Keratinocyte (primary cell): Measurements from ENCODE around the gene FBXO31. TPM values are rescaled to one million over a fixed set of nuclear protein-coding genes. Genes with fewer than 3 reads are reported as not detected.

Source experiments
- DNase-seq: peaks from one replicate; pipeline ENCODE4 v3.0.0-alpha.2; 2011; ENCODE audit warnings: low read depth, missing footprints, low spot score
- FAIRE-seq: peaks from 2 replicates; lab custom pipeline; 2011; peaks lifted over from hg19 to GRCh38; lab: Jason Lieb, UNC
- H2AFZ ChIP-seq: 2 replicates; pipeline ENCODE4 v1.6.0; 2012; ENCODE audit warnings: low read length, control low read depth, inconsistent platforms; ENCODE audit not compliant: control insufficient read depth
- H3K27ac ChIP-seq: 2 replicates; pipeline ENCODE4 v1.5.1; 2011; ENCODE audit warnings: low read length; ENCODE audit not compliant: control insufficient read depth, insufficient read depth
- H3K27me3 ChIP-seq: 3 replicates; pipeline ENCODE4 v1.6.0; 2011; ENCODE audit warnings: low read length; ENCODE audit not compliant: control insufficient read depth, insufficient read depth; ENCODE audit errors: extremely low read depth
- H3K36me3 ChIP-seq, 2 experiments: 2 replicates in 1 of 2; 3 replicates in 1 of 2; pipeline ENCODE4 v1.5.1; 2011; ENCODE audit warnings: low read length in 2 of 2, mild to moderate bottlenecking in 1 of 2; ENCODE audit not compliant: control insufficient read depth in 2 of 2, insufficient read depth in 2 of 2; ENCODE audit errors: extremely low read depth in 1 of 2
- H3K4me1 ChIP-seq: 3 replicates; pipeline ENCODE4 v1.5.1; 2011; ENCODE audit warnings: low read length; ENCODE audit not compliant: control insufficient read depth, insufficient read depth; ENCODE audit errors: extremely low read depth
- H3K4me2 ChIP-seq: 3 replicates; pipeline ENCODE4 v1.6.0; 2011; ENCODE audit warnings: low read depth, low read length; ENCODE audit not compliant: control insufficient read depth, insufficient read depth; ENCODE audit errors: extremely low read depth
- H3K4me3 ChIP-seq, 3 experiments: fragments of 200-600 bp in 1 of 3; sonication (generic) in 1 of 3; 2 replicates in 2 of 3; 3 replicates in 1 of 3; pipeline ENCODE4 v1.5.1; 2011 to 2016; ENCODE audit warnings: low read length in 3 of 3, mild to moderate bottlenecking in 3 of 3, control low read depth in 2 of 3, inconsistent platforms in 1 of 3, low read depth in 1 of 3, mixed read lengths in 1 of 3, mixed run types in 1 of 3, moderate library complexity in 1 of 3; ENCODE audit not compliant: control insufficient read depth in 2 of 3, insufficient read depth in 2 of 3; ENCODE audit errors: extremely low read depth in 1 of 3
- H3K79me2 ChIP-seq: 2 replicates; pipeline ENCODE4 v1.6.0; 2012; ENCODE audit warnings: low read length; ENCODE audit not compliant: control insufficient read depth, insufficient read depth
- H3K9ac ChIP-seq: 3 replicates; pipeline ENCODE4 v1.6.0; 2011; ENCODE audit warnings: low read length; ENCODE audit not compliant: control insufficient read depth, insufficient read depth; ENCODE audit errors: extremely low read depth
- H3K9me1 ChIP-seq: 3 replicates; pipeline ENCODE4 v1.6.0; 2011; ENCODE audit warnings: low read length; ENCODE audit not compliant: control insufficient read depth, insufficient read depth; ENCODE audit errors: extremely low read depth
- H3K9me3 ChIP-seq: 2 replicates; pipeline ENCODE4 v1.5.1; 2012; ENCODE audit warnings: low read depth, low read length; ENCODE audit not compliant: control insufficient read depth
- H4K20me1 ChIP-seq: 3 replicates; pipeline ENCODE4 v1.6.0; 2011; ENCODE audit warnings: low read length; ENCODE audit not compliant: control insufficient read depth, insufficient read depth; ENCODE audit errors: extremely low read depth
- CTCF ChIP-seq, 3 experiments: IDR thresholded peaks in 1 of 3; conservative IDR thresholded peaks in 1 of 3; optimal IDR thresholded peaks in 1 of 3; 2 replicates in 2 of 3; 3 replicates in 1 of 3; pipeline versions ENCODE3 to v1.5.1; 2011; ENCODE audit warnings: low read length in 3 of 3, mild to moderate bottlenecking in 3 of 3, moderate library complexity in 2 of 3, control low read depth in 1 of 3, inconsistent platforms in 1 of 3; ENCODE audit not compliant: insufficient read depth in 2 of 3; ENCODE audit errors: extremely low read depth in 1 of 3
- EZH2 ChIP-seq: IDR thresholded peaks from one replicate; pipeline ENCODE4 v1.6.1; 2012; ENCODE audit warnings: inconsistent platforms, mild to moderate bottlenecking, low read length, moderate library complexity
- dilution Hi-C: fragments of 300-500 bp; cut with MboI; formaldehyde crosslinking; loops from one replicate; pipeline ENCODE4 v1.7.0; 2020; ENCODE audit warnings: low sequenced_read_pairs; ENCODE audit not compliant: extremely low pct_ligation_motif_present
- polyA plus RNA-seq, 5 experiments: library from polyadenylated mRNA; depleted of rRNA in 3 of 5; stranded (reverse) in 3 of 5; stranded (forward) in 1 of 5; unstranded in 1 of 5; fragments of >200 nt; gene quantifications; 1 replicate in 1 of 5; 2 replicates in 3 of 5; 3 replicates in 1 of 5; pipeline versions ENCODE4 v1.2.1 to v1.2.3, GENCODE V29; 2011 to 2012; ENCODE audit warnings: missing spikeins in 2 of 5, low read depth in 1 of 5, low replicate concordance in 1 of 5

FBXO31 gene
- polyA plus RNA-seq, 1 donor (not counting 4 experiments of a cell fraction or from before 2014, with no cell fraction given), result 17.0 TPM

- H3K4me3 ChIP-seq, result no peak overlapping the region
- no peaks in the 10 kb centered on the region for H3K9me3 ChIP-seq
- dilution Hi-C loops, result no loop called here
- H3K79me2 ChIP-seq, result peaks cover 86% of the 10 kb centered on the region
- no peak overlapping the region for H3K4me2 ChIP-seq
- H2AFZ ChIP-seq, result no peak overlapping the region
- H3K9me1 ChIP-seq, result peaks cover 2% of the 10 kb centered on the region
- no peaks in the 10 kb centered on the region for H3K4me1 ChIP-seq
- DNase-seq (no peak), FAIRE-seq (no peak)
- peaks cover 15% of the 10 kb centered on the region for H4K20me1 ChIP-seq
- no peak overlapping the region for H3K27ac ChIP-seq
- TF ChIP-seq EZH2 (no peak), CTCF (optimal IDR thresholded peaks at IDR 0.05 in 1 of 3, IDR thresholded peaks at IDR 0.05 in 1 of 3, conservative IDR thresholded peaks at IDR 0.05 in 1 of 3; ENCODE audit: extremely low read depth in 1 of 3, insufficient read depth in 2 of 3, low read length in 3 of 3) (no peak)
- no peaks in the 10 kb centered on the region for H3K27me3 ChIP-seq
- no peak overlapping the region for H3K9ac ChIP-seq
- H3K36me3 ChIP-seq, result peaks cover 10 to 20% of the 10 kb centered on the region in 2 experiments
Observed at GRCh38 chr16:87369117-87369765, 14.3 kb downstream of the FBXO31 start.

- Histone ChIP-seq H3K4me1 (no peaks in the 10 kb centered on the region), H4K20me1 (peaks cover 17% of the 10 kb centered on the region), H3K36me3 (peaks cover 16 to 22% of the 10 kb centered on the region in 2 experiments), H2AFZ (no peak overlapping the region), H3K79me2 (peaks cover 82% of the 10 kb centered on the region), H3K9me3 (no peaks in the 10 kb centered on the region), H3K4me3 (no peak overlapping the region), H3K27ac (no peak overlapping the region), H3K27me3 (no peaks in the 10 kb centered on the region), H3K4me2 (no peak overlapping the region), H3K9me1 (peaks cover 2% of the 10 kb centered on the region), H3K9ac (no peak overlapping the region)
- FAIRE-seq (no peak), DNase-seq (no peak)
- no peak for TF ChIP-seq EZH2
- no peak for TF ChIP-seq CTCF (optimal IDR thresholded peaks at IDR 0.05 in 1 of 3, IDR thresholded peaks at IDR 0.05 in 1 of 3, conservative IDR thresholded peaks at IDR 0.05 in 1 of 3; ENCODE audit: extremely low read depth in 1 of 3, insufficient read depth in 2 of 3, low read length in 3 of 3)
- dilution Hi-C loops, result no loop called here
Observed at GRCh38 chr16:87368029-87368770, 15.4 kb downstream of the FBXO31 start.
